ENCODE data around the gene PLA2G3.

The PLA2G3 gene

DNA sequence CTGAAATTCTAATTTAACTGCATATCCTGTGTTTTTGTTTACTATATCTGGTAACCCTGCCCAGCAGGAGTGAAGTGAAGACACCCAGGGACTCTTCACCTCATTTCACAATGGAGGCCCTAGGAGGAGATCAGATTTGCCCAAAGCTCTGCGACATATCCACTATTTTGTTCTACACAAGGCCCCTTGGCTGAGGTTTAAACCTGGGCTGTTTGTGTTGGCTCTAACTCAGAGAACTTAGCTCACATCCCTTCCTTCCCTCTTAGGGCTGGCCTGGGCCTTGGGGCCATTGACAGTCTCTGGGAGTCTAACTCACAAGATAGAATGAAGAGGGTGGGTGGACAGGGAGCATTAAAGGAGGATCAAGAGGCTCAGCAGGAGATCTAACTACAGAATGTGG, 8.2 kb upstream of the PLA2G3 start:
- Histone ChIP-seq H3K4me2 (ENCODE audit: low read length) (no peak overlapping the region), H3K4me3 (ENCODE audit: low read length) (no peak overlapping the region), H3K9me3 (ENCODE audit: insufficient read depth, low read length) (no peaks in the 10 kb centered on the region), H3K9ac (ENCODE audit: low read length) (no peak overlapping the region), H2AFZ (ENCODE audit: low read depth, low read length) (peak overlapping the region; percentile 91), H3K27me3 (ENCODE audit: low read depth, low read length) (peaks cover 4% of the 10 kb centered on the region; the same call in 1 of the 2 replicates), H3K27ac (ENCODE audit: low read length) (no peak overlapping the region), H3K4me1 (ENCODE audit: low read length) (no peaks in the 10 kb centered on the region), H3K79me2 (ENCODE audit: low read length) (no peaks in the 10 kb centered on the region), H3K36me3 (replicated peaks; ENCODE audit: low read depth, low read length) (no peaks in the 10 kb centered on the region), H4K20me1 (ENCODE audit: insufficient read depth, low read length) (no peaks in the 10 kb centered on the region)
- TF ChIP-seq CTCF (IDR thresholded peaks at IDR 0.05; ENCODE audit: low read depth, low read length) (no peak), EZH2phosphoT487 (IDR thresholded peaks at IDR 0.05; ENCODE audit: low read depth) (no peak)

GRCh38 chr22:31144223-31144622, 3.9 kb upstream of the PLA2G3 start:
- H3K27ac ChIP-seq (ENCODE audit: low read length), result no peak overlapping the region
- H2AFZ ChIP-seq (ENCODE audit: low read depth, low read length), result no peak overlapping the region
- H3K4me3 ChIP-seq (ENCODE audit: low read length), result no peak overlapping the region
- no peak for TF ChIP-seq EZH2phosphoT487 (IDR thresholded peaks at IDR 0.05; ENCODE audit: low read depth)
- TF ChIP-seq CTCF (IDR thresholded peaks at IDR 0.05; ENCODE audit: low read depth, low read length), result no peak
- no peak overlapping the region for H3K9ac ChIP-seq (ENCODE audit: low read length)
- H4K20me1 ChIP-seq (ENCODE audit: insufficient read depth, low read length), result no peaks in the 10 kb centered on the region
- H3K9me3 ChIP-seq (ENCODE audit: insufficient read depth, low read length), result no peaks in the 10 kb centered on the region
- H3K4me1 ChIP-seq (ENCODE audit: low read length), result no peaks in the 10 kb centered on the region
- no peaks in the 10 kb centered on the region for H3K36me3 ChIP-seq (replicated peaks; ENCODE audit: low read depth, low read length)
- H3K27me3 ChIP-seq (ENCODE audit: low read depth, low read length), result peaks cover 9% of the 10 kb centered on the region
- H3K4me2 ChIP-seq (ENCODE audit: low read length), result no peak overlapping the region
- no peaks in the 10 kb centered on the region for H3K79me2 ChIP-seq (ENCODE audit: low read length)

- Histone ChIP-seq H3K9me3 (ENCODE audit: insufficient read depth, low read length) (no peaks in the 10 kb centered on the region), H3K27me3 (ENCODE audit: low read depth, low read length) (peaks cover 12% of the 10 kb centered on the region), H3K27ac (ENCODE audit: low read length) (no peak overlapping the region), H3K4me1 (ENCODE audit: low read length) (no peaks in the 10 kb centered on the region), H3K9ac (ENCODE audit: low read length) (no peak overlapping the region), H3K79me2 (ENCODE audit: low read length) (no peaks in the 10 kb centered on the region), H3K4me2 (ENCODE audit: low read length) (no peak overlapping the region), H3K4me3 (ENCODE audit: low read length) (no peak overlapping the region), H2AFZ (ENCODE audit: low read depth, low read length) (no peak overlapping the region), H3K36me3 (replicated peaks; ENCODE audit: low read depth, low read length) (no peaks in the 10 kb centered on the region), H4K20me1 (ENCODE audit: insufficient read depth, low read length) (no peaks in the 10 kb centered on the region)
- TF ChIP-seq EZH2phosphoT487 (IDR thresholded peaks at IDR 0.05; ENCODE audit: low read depth) (no peak), CTCF (IDR thresholded peaks at IDR 0.05; ENCODE audit: low read depth, low read length) (no peak)
These were observed 3.2 kb upstream of the PLA2G3 start for GRCh38 chr22:31143537-31143936.

GRCh38 chr22:31143038-31143437, 2.7 kb upstream of the PLA2G3 start:
- Histone ChIP-seq H3K9ac (ENCODE audit: low read length) (no peak overlapping the region), H3K27me3 (ENCODE audit: low read depth, low read length) (peaks cover 12% of the 10 kb centered on the region), H2AFZ (ENCODE audit: low read depth, low read length) (no peak overlapping the region), H3K4me1 (ENCODE audit: low read length) (no peaks in the 10 kb centered on the region), H3K4me3 (ENCODE audit: low read length) (no peak overlapping the region), H3K79me2 (ENCODE audit: low read length) (no peaks in the 10 kb centered on the region), H3K4me2 (ENCODE audit: low read length) (no peak overlapping the region), H3K27ac (ENCODE audit: low read length) (no peak overlapping the region), H3K36me3 (replicated peaks; ENCODE audit: low read depth, low read length) (no peaks in the 10 kb centered on the region), H3K9me3 (ENCODE audit: insufficient read depth, low read length) (no peaks in the 10 kb centered on the region), H4K20me1 (ENCODE audit: insufficient read depth, low read length) (no peaks in the 10 kb centered on the region)
- TF ChIP-seq EZH2phosphoT487 (IDR thresholded peaks at IDR 0.05; ENCODE audit: low read depth) (no peak), CTCF (IDR thresholded peaks at IDR 0.05; ENCODE audit: low read depth, low read length) (no peak)

Data from OCI-LY3 (cell line).